HFFc6 (cell line): Measurements from ENCODE around the gene PIK3R6. TPM values are rescaled to one million over a fixed set of nuclear protein-coding genes. Genes with fewer than 3 reads are reported as not detected.

ENCODE experiments used
- DNase-seq: peaks from one replicate; pipeline ENCODE4 v3.0.0-alpha.2; 2018
- H3K27ac Mint-ChIP-seq: 2 replicates; pipeline ENCODE4 v1.8.0; 2020; ENCODE audit warnings: mild to moderate bottlenecking, mixed read lengths
- H3K27me3 Mint-ChIP-seq: 2 replicates; pipeline ENCODE4 v1.8.0; 2021; ENCODE audit warnings: mild to moderate bottlenecking, moderate library complexity, mixed read lengths; ENCODE audit not compliant: insufficient read depth
- H3K36me3 Mint-ChIP-seq: 2 replicates; pipeline ENCODE4 v1.8.0; 2021; ENCODE audit warnings: low read depth, mixed read lengths
- H3K4me1 Mint-ChIP-seq: 2 replicates; pipeline ENCODE4 v1.8.0; 2020; ENCODE audit warnings: low read depth, mixed read lengths
- H3K4me3 Mint-ChIP-seq: 2 replicates; pipeline ENCODE4 v1.8.0; 2020; ENCODE audit warnings: mild to moderate bottlenecking, moderate library complexity, mixed read lengths
- H3K9me3 Mint-ChIP-seq: 2 replicates; pipeline ENCODE4 v1.8.0; 2020; ENCODE audit warnings: mild to moderate bottlenecking, mixed read lengths
- CTCF ChIP-seq: fragments of 200-600 bp; sonication (generic); IDR thresholded peaks from 2 replicates; pipeline ENCODE4 v1.5.0; 2021; ENCODE audit warnings: antibody characterized with exemption, mild to moderate bottlenecking
- total RNA-seq, 6 experiments: library from RNA; stranded (reverse); fragmentation: NEBNext Ultra II Directional; extraction: Animal tissue kit (Norgen Biotek cat#: 25700); gene quantifications; 2 replicates in 1 of 6; 3 replicates in 5 of 6; pipeline ENCODE4 v1.2.3, GENCODE V29; 2021

PIK3R6 gene
- total RNA-seq, 6 experiments from 2014 or later, result not detected

GRCh38 chr17:8865385-8865784, 2.1 kb downstream of the PIK3R6 start:
- H3K36me3 Mint-ChIP-seq, result no peaks in the 10 kb centered on the region
- peaks cover 5% of the 10 kb centered on the region; the same call in 1 of the 2 replicates for H3K27me3 Mint-ChIP-seq
- H3K4me1 Mint-ChIP-seq, result no peaks in the 10 kb centered on the region
- no peak for TF ChIP-seq CTCF
- H3K9me3 Mint-ChIP-seq, result peaks cover 26% of the 10 kb centered on the region; the same call in 1 of the 2 replicates
- DNase-seq, result no peak
- H3K4me3 Mint-ChIP-seq, result no peak overlapping the region
- no peak overlapping the region for H3K27ac Mint-ChIP-seq

GRCh38 chr17:8862213-8863056, 5.0 kb downstream of the PIK3R6 start:
- no peak for DNase-seq
- H3K36me3 Mint-ChIP-seq, result no peaks in the 10 kb centered on the region
- no peaks in the 10 kb centered on the region for H3K27me3 Mint-ChIP-seq
- H3K4me3 Mint-ChIP-seq, result no peak overlapping the region
- TF ChIP-seq CTCF, result no peak
- H3K4me1 Mint-ChIP-seq, result no peaks in the 10 kb centered on the region
- H3K27ac Mint-ChIP-seq, result no peak overlapping the region
- peaks cover 19% of the 10 kb centered on the region; the same call in 1 of the 2 replicates for H3K9me3 Mint-ChIP-seq

GRCh38 chr17:8861495-8862181, 5.8 kb downstream of the PIK3R6 start:
- Mint-ChIP-seq H3K4me3 (no peak overlapping the region), H3K27ac (no peak overlapping the region), H3K4me1 (no peaks in the 10 kb centered on the region), H3K9me3 (peaks cover 13% of the 10 kb centered on the region; the same call in 1 of the 2 replicates), H3K27me3 (no peaks in the 10 kb centered on the region), H3K36me3 (no peaks in the 10 kb centered on the region)
- no peak for TF ChIP-seq CTCF
- no peak for DNase-seq

GRCh38 chr17:8859804-8860430, 7.6 kb downstream of the PIK3R6 start:
- no peak for DNase-seq
- Mint-ChIP-seq H3K4me3 (no peak overlapping the region), H3K36me3 (no peaks in the 10 kb centered on the region), H3K27me3 (no peaks in the 10 kb centered on the region), H3K9me3 (peaks cover 8% of the 10 kb centered on the region; the same call in 1 of the 2 replicates), H3K27ac (no peak overlapping the region), H3K4me1 (no peaks in the 10 kb centered on the region)
- no peak for TF ChIP-seq CTCF

GRCh38 chr17:8859027-8859803, 8.3 kb downstream of the PIK3R6 start:
- Mint-ChIP-seq H3K9me3 (peaks cover 4% of the 10 kb centered on the region; the same call in 1 of the 2 replicates), H3K27ac (no peak overlapping the region), H3K27me3 (no peaks in the 10 kb centered on the region), H3K36me3 (no peaks in the 10 kb centered on the region), H3K4me1 (no peaks in the 10 kb centered on the region), H3K4me3 (no peak overlapping the region)
- DNase-seq, result no peak
- no peak for TF ChIP-seq CTCF
